ENCODE measurements around the gene CEP250.

CEP250 gene

DNA sequence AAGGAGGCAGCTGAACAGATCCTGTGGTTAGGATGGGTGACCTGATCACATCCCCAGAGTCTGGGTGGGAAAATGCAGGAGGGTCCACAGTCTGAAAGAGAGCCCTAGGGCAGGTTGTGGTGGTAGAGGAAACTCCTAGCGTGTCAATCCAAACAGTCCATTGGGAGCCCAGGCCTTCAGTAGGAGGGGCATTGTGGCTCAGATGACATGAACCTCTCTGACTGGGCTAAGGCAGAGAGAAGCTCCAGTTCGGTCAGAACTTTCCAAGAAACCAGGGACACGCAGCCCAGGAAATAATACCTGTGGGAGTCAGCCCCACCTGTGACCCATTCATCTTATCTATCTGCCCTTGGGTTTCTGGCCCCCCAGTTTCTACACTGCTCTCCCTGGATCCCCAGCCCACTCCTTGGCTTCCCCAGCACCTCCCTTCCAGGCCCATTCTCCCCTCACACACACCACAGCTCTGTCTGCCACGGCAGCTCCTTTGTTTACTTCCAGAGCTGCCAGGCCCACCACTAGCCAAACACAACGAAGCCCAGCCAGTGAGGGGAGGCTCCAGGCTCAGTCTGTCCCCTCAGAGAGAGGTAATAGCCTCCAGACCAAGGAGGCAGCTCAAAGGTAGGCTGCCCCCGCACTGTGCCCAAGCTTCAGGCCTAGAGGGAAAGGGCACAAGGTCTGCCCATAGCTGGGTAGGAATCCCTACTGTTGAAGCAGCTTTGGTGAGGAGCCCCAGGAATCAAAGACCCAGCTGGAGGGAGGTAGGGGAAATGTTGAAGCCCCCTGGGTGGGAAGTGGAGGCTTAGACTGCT lies 23.6 kb upstream of the CEP250 start:
- TF ChIP-seq, protein P1, sequence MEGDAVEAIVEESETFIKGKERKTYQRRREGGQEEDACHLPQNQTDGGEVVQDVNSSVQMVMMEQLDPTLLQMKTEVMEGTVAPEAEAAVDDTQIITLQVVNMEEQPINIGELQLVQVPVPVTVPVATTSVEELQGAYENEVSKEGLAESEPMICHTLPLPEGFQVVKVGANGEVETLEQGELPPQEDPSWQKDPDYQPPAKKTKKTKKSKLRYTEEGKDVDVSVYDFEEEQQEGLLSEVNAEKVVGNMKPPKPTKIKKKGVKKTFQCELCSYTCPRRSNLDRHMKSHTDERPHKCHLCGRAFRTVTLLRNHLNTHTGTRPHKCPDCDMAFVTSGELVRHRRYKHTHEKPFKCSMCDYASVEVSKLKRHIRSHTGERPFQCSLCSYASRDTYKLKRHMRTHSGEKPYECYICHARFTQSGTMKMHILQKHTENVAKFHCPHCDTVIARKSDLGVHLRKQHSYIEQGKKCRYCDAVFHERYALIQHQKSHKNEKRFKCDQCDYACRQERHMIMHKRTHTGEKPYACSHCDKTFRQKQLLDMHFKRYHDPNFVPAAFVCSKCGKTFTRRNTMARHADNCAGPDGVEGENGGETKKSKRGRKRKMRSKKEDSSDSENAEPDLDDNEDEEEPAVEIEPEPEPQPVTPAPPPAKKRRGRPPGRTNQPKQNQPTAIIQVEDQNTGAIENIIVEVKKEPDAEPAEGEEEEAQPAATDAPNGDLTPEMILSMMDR (IDR thresholded peaks at IDR 0.05; ENCODE audit: borderline replicate concordance, insufficient read depth, low read depth, low read length), result no peak
- no peak overlapping the region for H3K4me3 ChIP-seq (ENCODE audit: low read depth, low read length)

DNA sequence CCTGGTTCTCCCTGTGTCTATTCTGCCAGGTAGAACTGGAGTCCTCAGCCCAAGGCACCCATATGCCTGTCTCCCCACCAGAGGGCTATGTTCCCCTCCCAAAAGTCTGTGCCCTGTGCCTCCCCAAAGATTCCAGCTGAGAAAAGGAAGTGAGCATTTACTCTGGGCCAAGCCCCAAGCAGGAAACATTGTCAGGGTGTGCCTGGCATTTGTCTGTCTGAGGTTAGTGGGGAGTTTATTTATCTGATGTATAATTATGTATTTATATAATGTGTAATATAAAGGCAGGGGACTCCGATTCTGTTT lies 23.0 kb upstream of the CEP250 start:
- TF ChIP-seq, protein P1 (IDR thresholded peaks at IDR 0.05; ENCODE audit: borderline replicate concordance, insufficient read depth, low read depth, low read length), result no peak

DNA sequence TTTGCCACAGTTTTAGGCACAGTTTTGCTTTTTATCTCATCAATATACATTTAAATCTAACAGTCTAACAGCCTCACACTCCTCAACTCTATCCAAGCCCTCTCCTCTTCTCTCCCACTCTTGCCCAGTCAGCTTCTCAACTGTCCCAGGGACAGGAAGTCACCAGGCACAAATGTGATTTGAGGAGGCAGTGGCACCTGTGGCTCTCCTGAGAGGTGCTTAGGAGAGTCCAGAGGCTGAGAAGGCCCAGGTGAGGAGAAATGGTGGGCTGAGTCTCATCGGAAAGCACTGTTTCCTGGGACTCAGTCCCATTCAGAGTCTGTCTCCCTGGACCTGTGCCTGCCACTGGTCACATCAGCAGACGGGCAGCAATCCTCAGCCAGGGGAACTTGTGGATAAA lies 22.1 kb upstream of the CEP250 start:
- H3K4me3 ChIP-seq (ENCODE audit: low read depth, low read length), result no peak overlapping the region
- TF ChIP-seq, protein P1 (IDR thresholded peaks at IDR 0.05; ENCODE audit: borderline replicate concordance, insufficient read depth, low read depth, low read length), result no peak

More for the DNA sequence above, 23.0 kb upstream of the CEP250 start:
- H3K4me3 ChIP-seq (ENCODE audit: low read depth, low read length), result no peak overlapping the region

DNA sequence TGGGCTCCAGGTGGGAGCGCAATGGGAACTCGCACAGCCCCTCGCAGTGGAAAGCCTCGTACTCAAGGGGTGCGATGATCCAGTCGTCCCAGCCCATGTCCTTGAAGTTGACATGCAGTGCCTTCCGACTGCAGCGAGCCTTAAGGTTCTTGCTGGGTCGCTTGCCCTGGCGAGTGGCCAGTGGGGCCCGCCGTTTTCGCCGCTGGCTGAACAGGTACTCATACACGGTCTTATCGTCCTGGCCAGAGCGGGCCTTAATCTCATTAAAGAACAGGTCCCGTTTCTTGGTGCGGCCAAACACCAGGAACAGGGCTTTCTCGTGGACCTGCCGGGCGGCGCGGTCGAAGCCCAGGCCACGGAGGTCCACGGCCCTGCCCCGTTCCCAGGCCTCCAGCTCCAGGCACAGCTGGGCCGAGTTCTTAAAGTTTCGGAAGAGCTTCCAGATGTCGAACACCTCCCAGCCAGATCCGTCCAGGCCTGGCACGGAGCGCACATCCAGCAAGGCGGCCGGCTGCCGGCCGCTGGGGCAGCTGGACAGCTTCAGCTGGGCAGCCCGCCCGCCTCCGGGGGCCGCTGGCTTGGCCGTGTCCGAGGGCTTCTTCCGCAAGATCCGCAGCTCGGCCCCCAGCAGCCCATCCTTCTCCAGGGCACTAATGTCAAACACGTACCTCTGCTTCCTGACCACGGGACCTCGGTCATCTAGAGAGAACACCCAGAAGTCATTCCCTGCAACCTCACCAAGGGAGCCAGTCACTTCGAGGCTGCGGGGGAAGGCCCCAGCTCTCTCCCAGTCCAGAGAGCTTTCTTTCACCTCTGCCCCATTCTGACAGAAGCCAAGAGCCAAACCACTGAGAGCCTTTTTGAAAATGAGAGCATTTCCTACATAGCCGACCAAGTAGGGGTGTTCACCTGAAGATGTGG lies 21.1 kb upstream of the CEP250 start:
- H3K4me3 ChIP-seq (ENCODE audit: low read depth, low read length), result no peak overlapping the region
- TF ChIP-seq, protein P1 (IDR thresholded peaks at IDR 0.05; ENCODE audit: borderline replicate concordance, insufficient read depth, low read depth, low read length), result no peak

DNA sequence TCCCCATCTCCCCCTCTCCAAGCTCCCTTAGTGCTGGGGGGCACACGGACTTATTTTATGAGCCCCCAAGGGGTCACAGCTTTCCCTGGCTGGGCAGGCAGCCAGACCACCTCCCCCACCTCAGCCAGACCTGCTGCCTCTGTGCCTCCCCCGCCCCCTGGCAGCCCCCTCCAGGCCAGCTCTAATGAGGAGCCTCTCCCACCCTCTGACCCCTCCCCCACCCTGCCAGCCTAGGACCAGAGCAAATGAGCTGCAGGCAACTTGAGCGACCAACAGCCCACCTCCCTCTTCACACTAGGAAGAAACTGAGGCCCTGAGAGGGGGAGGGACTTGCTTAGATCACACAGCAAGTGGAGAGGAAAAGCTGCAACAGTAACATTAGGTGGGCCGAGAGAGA lies 19.2 kb upstream of the CEP250 start:
- TF ChIP-seq, protein P1 (IDR thresholded peaks at IDR 0.05; ENCODE audit: borderline replicate concordance, insufficient read depth, low read depth, low read length), result no peak
- no peak overlapping the region for H3K4me3 ChIP-seq (ENCODE audit: low read depth, low read length)

DNA sequence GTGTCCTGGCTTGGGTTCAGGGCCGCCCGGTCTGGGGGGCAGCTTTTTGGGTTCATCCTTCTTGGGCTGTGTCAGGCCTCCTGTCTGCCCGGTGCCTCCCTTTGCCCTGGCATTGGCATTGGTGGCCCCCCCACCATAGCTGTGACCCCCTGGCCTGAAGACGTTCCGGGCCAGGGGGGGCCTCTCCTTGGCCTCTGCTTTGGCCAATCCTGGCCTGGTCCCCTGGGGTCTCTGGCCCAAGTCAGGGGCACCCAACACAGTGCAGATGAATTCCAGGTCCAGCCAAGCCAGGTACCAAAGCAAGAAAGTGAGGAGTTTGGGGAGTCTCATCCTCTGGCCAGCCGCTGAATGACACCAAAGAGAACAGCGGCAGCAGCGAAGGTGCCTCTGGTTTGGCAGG lies 17.8 kb upstream of the CEP250 start:
- no peak overlapping the region for H3K4me3 ChIP-seq (ENCODE audit: low read depth, low read length)
- TF ChIP-seq, protein P1 (IDR thresholded peaks at IDR 0.05; ENCODE audit: borderline replicate concordance, insufficient read depth, low read depth, low read length), result no peak
